ENCODE results near the gene REG4.

REG4 gene

GRCh38 chr1:119778359-119778758 lies 32.9 kb downstream of the REG4 start:
- Histone ChIP-seq H3K79me2 (ENCODE audit: control insufficient read depth, low read length) (no peaks in the 10 kb centered on the region), H3K4me2 (ENCODE audit: low read length) (no peak overlapping the region), H3K9me3 (ENCODE audit: control insufficient read depth, insufficient read depth, low read length) (no peaks in the 10 kb centered on the region), H3K9me2 (replicated peaks; ENCODE audit: control insufficient read depth, low read length) (no peaks in the 10 kb centered on the region), H3K27me3 (ENCODE audit: control insufficient read depth, low read length) (0 out of 2 replicates have a peak, but pooled peaks cover 3% of the 10 kb centered on the region), H3K36me3 (ENCODE audit: control insufficient read depth, low read length) (no peaks in the 10 kb centered on the region), H3K4me1 (ENCODE audit: control insufficient read depth, low read length) (no peaks in the 10 kb centered on the region), H3K27ac (ENCODE audit: low read depth, low read length) (no peak overlapping the region), H4K20me1 (ENCODE audit: control insufficient read depth, insufficient read depth, low read depth, low read length) (no peaks in the 10 kb centered on the region), H3K4me3 (ENCODE audit: low read length) (no peak overlapping the region), H3F3A (ENCODE audit: control insufficient read depth, insufficient read depth) (no peaks in the 10 kb centered on the region)
- TF ChIP-seq CTCF (IDR thresholded peaks at IDR 0.05; ENCODE audit: low read depth, low read length, poor library complexity, severe bottlenecking) (no peak), EZH2phosphoT487 (IDR thresholded peaks at IDR 0.05; ENCODE audit: borderline replicate concordance, low read length) (no peak)

GRCh38 chr1:119774746-119775490 lies 36.3 kb downstream of the REG4 start:
- no peak overlapping the region for H3K27ac ChIP-seq (ENCODE audit: low read depth, low read length)
- no peak overlapping the region for H3K4me2 ChIP-seq (ENCODE audit: low read length)
- no peaks in the 10 kb centered on the region for H3K36me3 ChIP-seq (ENCODE audit: control insufficient read depth, low read length)
- TF ChIP-seq CTCF (IDR thresholded peaks at IDR 0.05; ENCODE audit: low read depth, low read length, poor library complexity, severe bottlenecking) (no peak), EZH2phosphoT487 (IDR thresholded peaks at IDR 0.05; ENCODE audit: borderline replicate concordance, low read length) (no peak)
- H3K27me3 ChIP-seq (ENCODE audit: control insufficient read depth, low read length): peaks cover 20% of the 10 kb centered on the region
- H3K79me2 ChIP-seq (ENCODE audit: control insufficient read depth, low read length): no peaks in the 10 kb centered on the region
- no peaks in the 10 kb centered on the region for H3K4me1 ChIP-seq (ENCODE audit: control insufficient read depth, low read length)
- H4K20me1 ChIP-seq (ENCODE audit: control insufficient read depth, insufficient read depth, low read depth, low read length): no peaks in the 10 kb centered on the region
- no peak overlapping the region for H3K4me3 ChIP-seq (ENCODE audit: low read length)
- no peaks in the 10 kb centered on the region for H3K9me3 ChIP-seq (ENCODE audit: control insufficient read depth, insufficient read depth, low read length)
- H3F3A ChIP-seq (ENCODE audit: control insufficient read depth, insufficient read depth): no peaks in the 10 kb centered on the region
- no peaks in the 10 kb centered on the region for H3K9me2 ChIP-seq (replicated peaks; ENCODE audit: control insufficient read depth, low read length)

- H3K9me2 ChIP-seq (replicated peaks; ENCODE audit: control insufficient read depth, low read length): no peaks in the 10 kb centered on the region
- no peak overlapping the region for H3K4me3 ChIP-seq (ENCODE audit: low read length)
- H3F3A ChIP-seq (ENCODE audit: control insufficient read depth, insufficient read depth): no peaks in the 10 kb centered on the region
- H3K27ac ChIP-seq (ENCODE audit: low read depth, low read length): no peak overlapping the region
- no peaks in the 10 kb centered on the region for H3K9me3 ChIP-seq (ENCODE audit: control insufficient read depth, insufficient read depth, low read length)
- no peak overlapping the region for H3K4me2 ChIP-seq (ENCODE audit: low read length)
- H3K27me3 ChIP-seq (ENCODE audit: control insufficient read depth, low read length): peaks cover 20% of the 10 kb centered on the region
- no peaks in the 10 kb centered on the region for H4K20me1 ChIP-seq (ENCODE audit: control insufficient read depth, insufficient read depth, low read depth, low read length)
- no peaks in the 10 kb centered on the region for H3K36me3 ChIP-seq (ENCODE audit: control insufficient read depth, low read length)
- no peaks in the 10 kb centered on the region for H3K4me1 ChIP-seq (ENCODE audit: control insufficient read depth, low read length)
- no peak for TF ChIP-seq CTCF (IDR thresholded peaks at IDR 0.05; ENCODE audit: low read depth, low read length, poor library complexity, severe bottlenecking)
- TF ChIP-seq EZH2phosphoT487 (IDR thresholded peaks at IDR 0.05; ENCODE audit: borderline replicate concordance, low read length): no peak
- H3K79me2 ChIP-seq (ENCODE audit: control insufficient read depth, low read length): no peaks in the 10 kb centered on the region
Measured at GRCh38 chr1:119773711-119774241, 37.5 kb downstream of the REG4 start.
